IMR-90 (cell line): Measurements from ENCODE around the gene TNS1. TPM values are rescaled to one million over a fixed set of nuclear protein-coding genes. Genes with fewer than 3 reads are reported as not detected.

Experiments
- ATAC-seq: fragments of 200-7000 bp; cut with Tn5 transposase; 2 replicates; pipeline ENCODE4 v1.9.1; 2020; ENCODE audit warnings: low read depth, mild to moderate bottlenecking, moderate library complexity
- BruUV-seq: library from RNA; stranded (reverse); fragments of 400-500 nt; replicated peaks from 2 replicates; lab custom pipeline; 2021; lab: Mats Ljungman, UMichigan
- CTCF ChIA-PET: fragments of 300-600 bp; formaldehyde crosslinking; extraction: SDS; loops from one replicate; lab custom pipeline; 2021; ENCODE audit warnings: antibody characterized with exemption; lab: Yijun Ruan, JAX
- POLR2A ChIA-PET: fragments of 300-600 bp; sonication (Branson Sonifier 250); formaldehyde crosslinking; loops from one replicate; lab custom pipeline; 2022; ENCODE audit warnings: antibody characterized with exemption; ENCODE audit not compliant: unreplicated experiment; lab: Charles Lee
- DNase-seq: peaks from one replicate; pipeline ENCODE4 v3.0.0; 2013
- H2AFZ ChIP-seq: replicated peaks from 2 replicates; pipeline ENCODE3; 2013; ENCODE audit warnings: low read length, mild to moderate bottlenecking; ENCODE audit not compliant: poor library complexity
- H2AK5ac ChIP-seq: 2 replicates; pipeline ENCODE4 v1.6.1; 2013; ENCODE audit warnings: low read depth, low read length, inconsistent platforms
- H2AK9ac ChIP-seq: replicated peaks from 2 replicates; pipeline ENCODE3; 2013; ENCODE audit warnings: mild to moderate bottlenecking, low read depth, low read length, moderate library complexity; ENCODE audit not compliant: poor library complexity
- H2BK120ac ChIP-seq: 2 replicates; pipeline ENCODE4 v1.6.1; 2013; ENCODE audit warnings: low read depth, low read length, inconsistent platforms
- H2BK15ac ChIP-seq: 3 replicates; pipeline ENCODE4 v1.6.1; 2013; ENCODE audit warnings: low read depth, low read length, inconsistent platforms
- H2BK20ac ChIP-seq: 2 replicates; pipeline ENCODE4 v1.6.1; 2013; ENCODE audit warnings: low read depth, mild to moderate bottlenecking, inconsistent platforms, low read length, moderate library complexity
- H2BK5ac ChIP-seq: 2 replicates; pipeline ENCODE4 v1.6.1; 2013; ENCODE audit warnings: mild to moderate bottlenecking, low read depth, low read length, inconsistent platforms; ENCODE audit not compliant: poor library complexity, severe bottlenecking
- H3K14ac ChIP-seq: replicated peaks from 2 replicates; pipeline ENCODE4 v1.6.1; 2013; ENCODE audit warnings: low read depth, low read length, inconsistent platforms
- H3K18ac ChIP-seq: 2 replicates; pipeline ENCODE4 v1.6.1; 2013; ENCODE audit warnings: low read depth, low read length, control low read depth
- H3K23ac ChIP-seq: 2 replicates; pipeline ENCODE4 v1.6.1; 2013; ENCODE audit warnings: low read depth, low read length, inconsistent platforms
- H3K27ac ChIP-seq: 2 replicates; pipeline ENCODE4 v1.5.1; 2013; ENCODE audit warnings: mild to moderate bottlenecking, control low read depth, low read length; ENCODE audit not compliant: insufficient read depth
- H3K27me3 ChIP-seq: 2 replicates; pipeline ENCODE4 v1.6.1; 2013; ENCODE audit warnings: low read length; ENCODE audit not compliant: control insufficient read depth, insufficient read depth
- H3K36me3 ChIP-seq: 2 replicates; pipeline ENCODE4 v1.6.1; 2013; ENCODE audit warnings: low read length, mixed read lengths; ENCODE audit not compliant: control insufficient read depth, insufficient read depth
- H3K4ac ChIP-seq: 2 replicates; pipeline ENCODE4 v1.6.1; 2013; ENCODE audit warnings: low read depth, low read length, inconsistent platforms
- H3K4me1 ChIP-seq: 2 replicates; pipeline ENCODE4 v1.6.1; 2013; ENCODE audit warnings: low read length, mixed read lengths; ENCODE audit not compliant: control insufficient read depth, insufficient read depth
- H3K4me2 ChIP-seq: 2 replicates; pipeline ENCODE4 v1.6.1; 2013; ENCODE audit warnings: low read depth, mild to moderate bottlenecking, control low read depth, low read length, moderate library complexity
- H3K4me3 ChIP-seq: 2 replicates; pipeline ENCODE4 v1.5.1; 2013; ENCODE audit warnings: low read depth, mild to moderate bottlenecking, control low read depth, low read length, moderate library complexity; ENCODE audit not compliant: insufficient read depth
- H3K56ac ChIP-seq: 2 replicates; pipeline ENCODE4 v1.6.1; 2013; ENCODE audit warnings: low read length, inconsistent platforms; ENCODE audit not compliant: insufficient read depth; ENCODE audit errors: extremely low read depth
- H3K79me1 ChIP-seq, 2 experiments: 2 replicates each; pipeline ENCODE4 v1.6.1; 2013; ENCODE audit warnings: low read length in 2 of 2, inconsistent platforms in 1 of 2, low read depth in 1 of 2
- H3K9ac ChIP-seq: 2 replicates; pipeline ENCODE4 v1.6.1; 2013; ENCODE audit warnings: low read depth, low read length, control low read depth
- H3K9me1 ChIP-seq: 2 replicates; pipeline ENCODE4 v1.6.1; 2013; ENCODE audit warnings: low read length, inconsistent platforms; ENCODE audit not compliant: insufficient read depth
- H3K9me3 ChIP-seq: 2 replicates; pipeline ENCODE4 v1.6.1; 2013; ENCODE audit warnings: low read length; ENCODE audit not compliant: control insufficient read depth, insufficient read depth
- H4K20me1 ChIP-seq: 2 replicates; pipeline ENCODE4 v1.6.1; 2013; ENCODE audit warnings: low read length, inconsistent platforms; ENCODE audit not compliant: insufficient read depth
- H4K5ac ChIP-seq: 2 replicates; pipeline ENCODE4 v1.6.1; 2013; ENCODE audit warnings: mild to moderate bottlenecking, low read depth, low read length, control low read depth
- H4K8ac ChIP-seq, 2 experiments: 2 replicates each; pipeline ENCODE4 v1.6.1; 2013; ENCODE audit warnings: low read depth in 2 of 2, low read length in 2 of 2, control low read depth in 1 of 2, inconsistent platforms in 1 of 2
- H4K91ac ChIP-seq: 2 replicates; pipeline ENCODE4 v1.6.1; 2013; ENCODE audit warnings: low read depth, low read length, inconsistent platforms; ENCODE audit not compliant: insufficient read depth
- BHLHE40 ChIP-seq: fragments of 150-350 bp; IDR thresholded peaks from 2 replicates; pipeline ENCODE4 v1.6.1; 2016; ENCODE audit warnings: mild to moderate bottlenecking, low read depth, low read length
- CEBPB ChIP-seq: IDR thresholded peaks from 2 replicates; pipeline ENCODE4 v1.6.1; 2012; ENCODE audit warnings: low read depth, low read length, improper control_type of control experiment
- CTCF ChIP-seq: conservative IDR thresholded peaks from 2 replicates; pipeline ENCODE4 v1.5.1; 2012; ENCODE audit warnings: mild to moderate bottlenecking, low read depth, low read length, improper control_type of control experiment
- ELK1 ChIP-seq: fragments of 150-350 bp; IDR thresholded peaks from 2 replicates; pipeline ENCODE4 v1.6.1; 2016; ENCODE audit warnings: low read depth, mild to moderate bottlenecking, low read length, moderate library complexity, borderline replicate concordance
- FOS ChIP-seq: fragments of 150-350 bp; IDR thresholded peaks from 2 replicates; pipeline ENCODE4 v1.6.1; 2016; ENCODE audit warnings: low read depth, low read length
- MAFK ChIP-seq: IDR thresholded peaks from 2 replicates; pipeline ENCODE4 v1.6.1; 2012; ENCODE audit warnings: low read depth, low read length, improper control_type of control experiment
- MXI1 ChIP-seq: IDR thresholded peaks from 2 replicates; pipeline ENCODE4 v1.6.1; 2012; ENCODE audit warnings: low read depth, mild to moderate bottlenecking, low read length, moderate library complexity, borderline replicate concordance
- NFE2L2 ChIP-seq: fragments of 150-350 bp; IDR thresholded peaks from 2 replicates; pipeline ENCODE4 v1.6.1; 2016; ENCODE audit warnings: low read depth, mild to moderate bottlenecking, low read length
- POLR2A ChIP-seq: IDR thresholded peaks from 2 replicates; pipeline ENCODE4 v1.6.1; 2012; ENCODE audit warnings: mild to moderate bottlenecking, low read depth, low read length
- RAD21 ChIP-seq: IDR thresholded peaks from 2 replicates; pipeline ENCODE4 v1.6.1; 2012; ENCODE audit warnings: low read length, improper control_type of control experiment
- RCOR1 ChIP-seq: IDR thresholded peaks from 2 replicates; pipeline ENCODE4 v1.6.1; 2012; ENCODE audit warnings: mild to moderate bottlenecking, low read length, improper control_type of control experiment; ENCODE audit not compliant: insufficient replicate concordance
- RFX5 ChIP-seq: IDR thresholded peaks from 2 replicates; pipeline ENCODE4 v1.8.0; 2012; ENCODE audit warnings: low read depth, mild to moderate bottlenecking, low read length, moderate library complexity
- USF2 ChIP-seq: fragments of 150-350 bp; IDR thresholded peaks from 2 replicates; pipeline ENCODE4 v1.6.1; 2017; ENCODE audit warnings: mild to moderate bottlenecking, antibody characterized with exemption, low read length, low read depth
- WGBS, 2 experiments: methylation state at CpG; one replicate each; pipeline versions ENCODE4 v1.1.5 to v1.1.7; 2013; ENCODE audit warnings: missing lambda C conversion rate in 2 of 2; ENCODE audit not compliant: insufficient read length in 1 of 2; ENCODE audit errors: extremely low coverage in 2 of 2; 5-methylcytosine and 5-hydroxymethylcytosine counted together
- dilution Hi-C: fragments of 300-500 bp; cut with HindIII; formaldehyde crosslinking; loops from one replicate; pipeline ENCODE4 v1.14.3; 2018; ENCODE audit warnings: low sequenced_read_pairs; ENCODE audit not compliant: unreplicated experiment
- in situ Hi-C: fragments of 300-500 bp; cut with MboI; formaldehyde crosslinking; loops from 3 replicates; pipeline ENCODE4 v1.14.3; 2019; ENCODE audit warnings: low sequenced_read_pairs, inconsistent platforms, mixed read lengths
- intact Hi-C: fragments of 100-400 bp; cut with micrococcal nuclease; formaldehyde crosslinking; loops from 2 replicates; pipeline ENCODE4 v1.10.0; 2022
- polyA plus RNA-seq, 3 experiments: library from polyadenylated mRNA; depleted of rRNA; stranded (reverse); fragments of >200 nt; gene quantifications; 2 replicates each; pipeline ENCODE4 v1.2.3, GENCODE V29; 2012; ENCODE audit warnings: low replicate concordance in 1 of 3
- total RNA-seq: library from RNA; depleted of rRNA; stranded (reverse); fragments of >200 nt; gene quantifications from 2 replicates; pipeline ENCODE4 v1.2.3, GENCODE V29; 2012

The TNS1 gene
- total and polyA plus RNA-seq, 2 of the 4 experiments (the other 2 are of a cell fraction), result 41.1 to 45.2 TPM

GRCh38 chr2:217808326-217808725 lies 194.5 kb downstream of the TNS1 start:
- H2AK9ac ChIP-seq, result no peak overlapping the region
- H3K4me2 ChIP-seq, result no peak overlapping the region
- ATAC-seq, result no peak
- POLR2A ChIA-PET, result no interaction called here
- dilution Hi-C loops, result no loop called here
- intact Hi-C loops, result no loop called here
- peaks cover 12 to 19% of the 10 kb centered on the region in 2 experiments for H3K79me1 ChIP-seq
- in situ Hi-C loops, result no loop called here
- no peak overlapping the region for H4K5ac ChIP-seq
- no peaks in the 10 kb centered on the region for H3K27me3 ChIP-seq
- DNase-seq, result no peak
- H2BK15ac ChIP-seq, result no peak overlapping the region
- no peaks in the 10 kb centered on the region for H3K4me1 ChIP-seq
- H3K27ac ChIP-seq, result no peak overlapping the region
- peaks cover 27% of the 10 kb centered on the region for H4K20me1 ChIP-seq
- peaks cover 76% of the 10 kb centered on the region for H3K36me3 ChIP-seq
- BruUV-seq, result no TSS peak
- H3K18ac ChIP-seq, result no peak overlapping the region
- no peak overlapping the region for H2BK20ac ChIP-seq
- H3K23ac ChIP-seq, result no peak overlapping the region
- no peaks in the 10 kb centered on the region for H3K9me3 ChIP-seq
- no CpG with 5 or more reads among the region's 3 CpGs for WGBS, 2 experiments
- no peak overlapping the region for H2BK120ac ChIP-seq
- CTCF ChIA-PET, result no interaction called here
- H3K4me3 ChIP-seq, result no peak overlapping the region
- TF ChIP-seq USF2 (no peak), MAFK (no peak), CEBPB (no peak), ELK1 (no peak), POLR2A (no peak), CTCF (no peak), FOS (no peak), MXI1 (no peak), RAD21 (no peak), NFE2L2 (no peak), RCOR1 (no peak), RFX5 (no peak), BHLHE40 (no peak)
- H2AFZ ChIP-seq, result no peak overlapping the region
- no peak overlapping the region for H2BK5ac ChIP-seq
- no peak overlapping the region for H3K9ac ChIP-seq
- no peak overlapping the region for H4K8ac ChIP-seq
- no peak overlapping the region for H3K4ac ChIP-seq
- H3K14ac ChIP-seq, result no peak overlapping the region
- H3K9me1 ChIP-seq, result peaks cover 15% of the 10 kb centered on the region
- H3K56ac ChIP-seq, result no peak overlapping the region
- no peak overlapping the region for H4K91ac ChIP-seq
- no peak overlapping the region for H2AK5ac ChIP-seq
